Fibroblast of lung (primary cell): Measurements from ENCODE around the gene THAP10. TPM values are rescaled to one million over a fixed set of nuclear protein-coding genes. Genes with fewer than 3 reads are reported as not detected.

ENCODE experiments used
- DNase-seq, 2 donors: peaks; one replicate each; pipeline versions ENCODE4 v3.0.0 to v3.0.0-alpha.2; 2010; ENCODE audit warnings: low read depth in 2 of 2
- H2AFZ ChIP-seq: 2 replicates; pipeline ENCODE4 v1.5.1; 2012; ENCODE audit warnings: low read length, control low read depth, inconsistent platforms
- H3K27ac ChIP-seq: 2 replicates; pipeline ENCODE4 v1.5.1; 2011; ENCODE audit warnings: low read length, control low read depth; ENCODE audit not compliant: insufficient read depth
- H3K27me3 ChIP-seq: 2 replicates; pipeline ENCODE4 v1.5.1; 2011; ENCODE audit warnings: mild to moderate bottlenecking, low read length; ENCODE audit not compliant: control insufficient read depth, insufficient read depth
- H3K36me3 ChIP-seq: 2 replicates; pipeline ENCODE4 v1.5.1; 2011; ENCODE audit warnings: low read length; ENCODE audit not compliant: control insufficient read depth, insufficient read depth
- H3K4me1 ChIP-seq: 2 replicates; pipeline ENCODE4 v1.5.1; 2011; ENCODE audit warnings: low read length; ENCODE audit not compliant: control insufficient read depth, insufficient read depth; ENCODE audit errors: extremely low read depth
- H3K4me2 ChIP-seq: 2 replicates; pipeline ENCODE4 v1.5.1; 2011; ENCODE audit warnings: low read length, control low read depth; ENCODE audit not compliant: insufficient read depth; ENCODE audit errors: extremely low read depth
- H3K4me3 ChIP-seq, 4 experiments: fragments of 200-600 bp in 1 of 4; sonication (generic) in 1 of 4; replicated peaks in 1 of 4; 2 replicates each; pipeline ENCODE4 v1.5.1; 2011 to 2016; ENCODE audit warnings: low read length in 4 of 4, low read depth in 3 of 4, mild to moderate bottlenecking in 3 of 4, control low read depth in 2 of 4, inconsistent platforms in 1 of 4, mixed read lengths in 1 of 4; ENCODE audit not compliant: insufficient read depth in 1 of 4; ENCODE audit errors: control extremely low read depth in 1 of 4
- H3K79me2 ChIP-seq: 2 replicates; pipeline ENCODE4 v1.5.1; 2012; ENCODE audit warnings: mild to moderate bottlenecking, low read length, inconsistent platforms; ENCODE audit not compliant: control insufficient read depth, insufficient read depth
- H3K9ac ChIP-seq: 2 replicates; pipeline ENCODE4 v1.5.1; 2011; ENCODE audit warnings: mild to moderate bottlenecking, low read length, control low read depth; ENCODE audit not compliant: insufficient read depth
- H3K9me3 ChIP-seq: 2 replicates; pipeline ENCODE4 v1.5.1; 2012; ENCODE audit warnings: low read depth, low read length; ENCODE audit not compliant: control insufficient read depth, insufficient read depth
- H4K20me1 ChIP-seq: 2 replicates; pipeline ENCODE4 v1.5.1; 2011; ENCODE audit warnings: low read length; ENCODE audit not compliant: control insufficient read depth, insufficient read depth; ENCODE audit errors: extremely low read depth
- EZH2 ChIP-seq: IDR thresholded peaks from 2 replicates; pipeline ENCODE4 v1.5.1; 2012; ENCODE audit warnings: low read length, control low read depth, mild to moderate bottlenecking; ENCODE audit errors: missing control alignments
- polyA plus RNA-seq, 2 donors: library from polyadenylated mRNA; depleted of rRNA in 1 of 2; stranded (reverse) in 1 of 2; unstranded in 1 of 2; fragments of >200 nt; gene quantifications; 2 replicates each; pipeline ENCODE4 v1.2.1, GENCODE V29; 2011 to 2012; ENCODE audit warnings: missing spikeins in 1 of 2
- total RNA-seq: library from RNA; depleted of rRNA; stranded (reverse); fragments of >200 nt; gene quantifications from 2 replicates; pipeline ENCODE4 v1.2.1, GENCODE V29; 2014
- TF ChIP-seq, protein P1 (sequence below), 2 donors: IDR thresholded peaks in 1 of 2; conservative IDR thresholded peaks in 1 of 2; 1 replicate in 1 of 2; 2 replicates in 1 of 2; pipeline ENCODE4 v1.5.1; 2011 to 2012; ENCODE audit warnings: low read length in 2 of 2, control low read depth in 1 of 2, inconsistent platforms in 1 of 2, low read depth in 1 of 2, mild to moderate bottlenecking in 1 of 2

THAP10 gene
- total and polyA plus RNA-seq, 2 donors (not counting 1 experiment from before 2014, with no cell fraction given): 4.6 to 5.0 TPM

DNA sequence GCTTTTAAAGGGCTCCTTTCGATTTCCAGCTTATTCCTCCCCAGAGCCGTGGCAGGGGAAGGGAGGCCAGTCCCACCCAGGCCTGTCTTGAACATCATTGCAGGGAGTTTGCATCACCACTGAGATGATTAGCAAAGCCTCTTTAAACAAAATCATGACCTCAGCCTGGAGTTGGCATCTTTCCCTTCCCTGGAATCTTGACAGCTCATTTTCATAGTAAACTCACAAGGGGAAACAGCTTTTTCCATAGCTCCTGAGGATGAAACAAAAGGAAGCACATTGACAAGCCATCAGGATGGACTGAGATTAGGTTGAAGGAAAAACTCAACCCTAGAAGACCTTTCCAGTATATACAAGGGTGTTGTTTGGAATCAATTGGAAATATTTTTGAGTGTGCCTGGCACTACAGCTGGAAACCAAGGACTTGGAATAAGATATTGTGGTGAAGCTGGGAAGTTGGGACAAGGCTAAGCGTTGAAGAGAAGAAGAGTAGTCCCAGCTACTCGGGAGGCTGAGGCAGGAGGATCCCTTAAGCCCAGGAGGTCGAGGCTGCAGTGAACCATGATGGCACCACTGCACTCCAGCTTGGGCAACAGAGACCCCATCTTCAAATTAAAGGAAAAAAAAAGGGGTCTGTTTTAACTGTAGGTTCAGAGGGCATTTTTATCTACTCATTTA, 35.2 kb downstream of the THAP10 start:
- peaks cover 19% of the 10 kb centered on the region for H3K79me2 ChIP-seq
- H4K20me1 ChIP-seq: no peaks in the 10 kb centered on the region
- H3K27ac ChIP-seq: peak overlapping the region; percentile 89
- no peaks in the 10 kb centered on the region for H3K27me3 ChIP-seq
- no peaks in the 10 kb centered on the region for H3K9me3 ChIP-seq
- no peaks in the 10 kb centered on the region for H3K36me3 ChIP-seq
- H2AFZ ChIP-seq: no peak overlapping the region
- TF ChIP-seq, protein P1, sequence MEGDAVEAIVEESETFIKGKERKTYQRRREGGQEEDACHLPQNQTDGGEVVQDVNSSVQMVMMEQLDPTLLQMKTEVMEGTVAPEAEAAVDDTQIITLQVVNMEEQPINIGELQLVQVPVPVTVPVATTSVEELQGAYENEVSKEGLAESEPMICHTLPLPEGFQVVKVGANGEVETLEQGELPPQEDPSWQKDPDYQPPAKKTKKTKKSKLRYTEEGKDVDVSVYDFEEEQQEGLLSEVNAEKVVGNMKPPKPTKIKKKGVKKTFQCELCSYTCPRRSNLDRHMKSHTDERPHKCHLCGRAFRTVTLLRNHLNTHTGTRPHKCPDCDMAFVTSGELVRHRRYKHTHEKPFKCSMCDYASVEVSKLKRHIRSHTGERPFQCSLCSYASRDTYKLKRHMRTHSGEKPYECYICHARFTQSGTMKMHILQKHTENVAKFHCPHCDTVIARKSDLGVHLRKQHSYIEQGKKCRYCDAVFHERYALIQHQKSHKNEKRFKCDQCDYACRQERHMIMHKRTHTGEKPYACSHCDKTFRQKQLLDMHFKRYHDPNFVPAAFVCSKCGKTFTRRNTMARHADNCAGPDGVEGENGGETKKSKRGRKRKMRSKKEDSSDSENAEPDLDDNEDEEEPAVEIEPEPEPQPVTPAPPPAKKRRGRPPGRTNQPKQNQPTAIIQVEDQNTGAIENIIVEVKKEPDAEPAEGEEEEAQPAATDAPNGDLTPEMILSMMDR (conservative IDR thresholded peaks at IDR 0.05 in 1 of 2, IDR thresholded peaks at IDR 0.05 in 1 of 2; ENCODE audit: low read depth in 1 of 2, low read length in 2 of 2): no peak
- no peak for TF ChIP-seq EZH2
- peaks cover 26% of the 10 kb centered on the region for H3K4me1 ChIP-seq
- no peak overlapping the region for H3K9ac ChIP-seq
- peak overlapping the region; percentile 84 for H3K4me2 ChIP-seq
- H3K4me3 ChIP-seq: peak overlapping the region in 2 of 4 experiments; percentile 25 to 31
- peak; percentile 98 to 100 for DNase-seq

DNA sequence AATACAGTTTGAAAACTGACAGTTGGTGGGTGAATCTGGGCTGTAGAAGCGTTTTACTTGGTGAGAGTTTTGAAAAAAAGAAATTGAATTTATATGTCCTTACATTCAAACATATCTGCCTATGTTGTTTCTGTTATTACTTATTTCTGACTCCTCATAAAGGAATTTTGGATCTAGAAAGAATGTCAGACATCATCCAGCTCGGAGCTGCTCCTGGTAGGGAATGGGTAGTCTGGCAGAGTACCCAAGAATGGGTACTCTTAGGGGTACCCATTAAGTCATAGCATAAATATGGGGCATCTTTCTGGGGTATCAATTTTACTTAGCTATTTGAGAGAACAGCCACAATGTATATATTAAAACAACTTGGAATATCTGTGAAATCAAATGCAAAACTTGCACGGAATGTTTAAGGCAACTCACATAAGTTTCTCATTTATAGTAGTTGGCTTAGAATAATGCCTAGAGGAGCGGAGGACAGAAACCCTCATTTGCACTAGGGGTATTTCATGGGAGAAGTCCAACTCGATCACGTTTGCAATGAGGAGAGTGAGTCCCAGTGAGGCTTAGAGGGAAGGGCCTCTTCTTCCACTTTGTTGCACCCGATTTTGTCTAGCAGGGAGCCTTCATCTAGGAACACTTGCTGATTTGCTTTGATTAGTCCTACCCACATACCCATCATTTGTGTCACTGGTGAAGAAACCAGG, 35.9 kb downstream of the THAP10 start:
- DNase-seq: peak; percentile 51 to 59
- peaks cover 29% of the 10 kb centered on the region for H3K4me1 ChIP-seq
- H3K79me2 ChIP-seq: peaks cover 25% of the 10 kb centered on the region
- H3K4me2 ChIP-seq: peak overlapping the region; percentile 84
- H3K9me3 ChIP-seq: no peaks in the 10 kb centered on the region
- H3K9ac ChIP-seq: no peak overlapping the region
- no peaks in the 10 kb centered on the region for H4K20me1 ChIP-seq
- no peaks in the 10 kb centered on the region for H3K27me3 ChIP-seq
- H3K27ac ChIP-seq: peak overlapping the region; percentile 89
- peak overlapping the region in 3 of 4 experiments; percentile 19 to 31 (median 25) for H3K4me3 ChIP-seq
- no peak overlapping the region for H2AFZ ChIP-seq
- TF ChIP-seq EZH2: no peak
- TF ChIP-seq, protein P1 (conservative IDR thresholded peaks at IDR 0.05 in 1 of 2, IDR thresholded peaks at IDR 0.05 in 1 of 2; ENCODE audit: low read depth in 1 of 2, low read length in 2 of 2): no peak
- H3K36me3 ChIP-seq: peaks cover 2% of the 10 kb centered on the region

DNA sequence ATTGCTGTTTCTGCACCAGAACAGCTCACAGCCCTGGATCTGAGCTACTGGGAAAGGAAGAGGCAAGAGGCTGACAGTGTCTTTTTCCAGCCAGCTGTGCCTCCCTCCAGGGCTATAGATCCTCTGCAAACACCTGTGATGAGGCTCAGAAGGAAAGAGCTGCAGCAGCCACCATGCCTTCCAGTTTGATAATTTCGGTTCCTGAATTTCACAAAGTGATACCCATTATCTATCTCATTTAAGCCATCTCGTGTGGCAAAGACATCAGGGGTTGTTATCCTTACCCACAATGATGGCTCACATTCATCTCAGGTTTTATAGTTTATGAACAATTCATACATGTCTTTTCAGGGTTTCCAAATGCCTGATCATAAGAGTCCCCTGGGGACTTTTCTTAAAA, 36.5 kb downstream of the THAP10 start:
- no peak overlapping the region for H3K9ac ChIP-seq

More for the DNA sequence above, 36.5 kb downstream of the THAP10 start:
- Histone ChIP-seq H3K27me3 (no peaks in the 10 kb centered on the region), H3K79me2 (peaks cover 31% of the 10 kb centered on the region), H3K4me1 (peaks cover 29% of the 10 kb centered on the region), H2AFZ (no peak overlapping the region), H3K4me3 (peak overlapping the region in 1 of 4 experiments; percentile 31), H3K36me3 (peaks cover 3% of the 10 kb centered on the region), H3K4me2 (no peak overlapping the region), H3K27ac (peak overlapping the region; percentile 89), H4K20me1 (no peaks in the 10 kb centered on the region), H3K9me3 (no peaks in the 10 kb centered on the region)
- DNase-seq: no peak
- TF ChIP-seq, protein P1 (conservative IDR thresholded peaks at IDR 0.05 in 1 of 2, IDR thresholded peaks at IDR 0.05 in 1 of 2; ENCODE audit: low read depth in 1 of 2, low read length in 2 of 2): no peak
- TF ChIP-seq EZH2: no peak
